Muscle layer of duodenum (tissue), 2 donors: ENCODE measurements around the gene ARVCF.

Experiments
- H3K27ac ChIP-seq: one replicate; pipeline ENCODE4 v1.7.0; 2013; ENCODE audit warnings: mild to moderate bottlenecking, low read length
- H3K27me3 ChIP-seq: one replicate; pipeline ENCODE4 v1.7.0; 2013; ENCODE audit warnings: low read depth, mild to moderate bottlenecking, control low read depth, low read length
- H3K36me3 ChIP-seq, 2 donors: one replicate each; pipeline ENCODE4 v1.7.0; 2013; ENCODE audit warnings: low read length in 2 of 2, control low read depth in 1 of 2, mild to moderate bottlenecking in 1 of 2; ENCODE audit not compliant: insufficient read depth in 2 of 2, control insufficient read depth in 1 of 2
- H3K4me1 ChIP-seq, 2 donors: one replicate each; pipeline ENCODE4 v1.7.0; 2013; ENCODE audit warnings: low read length in 2 of 2, mild to moderate bottlenecking in 2 of 2, control low read depth in 1 of 2, moderate library complexity in 1 of 2; ENCODE audit not compliant: insufficient read depth in 2 of 2, control insufficient read depth in 1 of 2
- H3K4me3 ChIP-seq, 2 donors: one replicate each; pipeline ENCODE4 v1.7.0; 2013; ENCODE audit warnings: low read length in 2 of 2, low read depth in 1 of 2, mild to moderate bottlenecking in 1 of 2
- H3K9me3 ChIP-seq, 2 donors: one replicate each; pipeline ENCODE4 v1.7.0; 2013; ENCODE audit warnings: low read length in 2 of 2, control low read depth in 1 of 2, mild to moderate bottlenecking in 1 of 2; ENCODE audit not compliant: control insufficient read depth in 1 of 2
- donor health status: healthy.

Gene ARVCF

DNA sequence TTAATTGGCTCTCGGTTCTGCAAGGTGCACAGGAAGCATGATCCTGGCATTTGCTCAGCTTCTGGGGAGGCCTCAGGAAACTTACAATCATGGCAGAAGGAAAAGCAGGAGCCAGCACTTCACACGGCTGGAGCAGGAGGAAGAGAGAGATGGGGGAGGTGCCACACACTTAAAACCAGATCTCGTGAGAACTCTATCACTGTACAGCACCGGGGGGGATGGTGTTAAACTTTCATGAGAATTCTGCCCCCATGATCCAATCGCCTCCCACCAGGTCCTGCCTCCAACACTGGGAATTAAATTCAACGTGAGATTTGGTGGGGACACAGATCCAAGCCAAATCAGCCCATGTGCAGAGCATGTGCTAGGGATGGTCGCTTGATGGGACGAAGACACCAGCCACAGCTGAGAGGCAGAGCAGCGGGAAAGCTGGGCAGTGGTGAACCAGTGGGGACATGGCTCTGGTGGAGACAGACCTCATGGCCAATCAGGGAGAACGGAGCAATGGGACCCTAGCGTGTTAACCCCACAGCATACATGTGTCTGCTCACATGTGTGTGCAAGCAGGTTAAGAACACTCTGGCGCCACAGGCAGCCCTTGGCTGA is 10.5 kb upstream of the ARVCF start:
- Histone ChIP-seq H3K27ac (no peak overlapping the region), H3K36me3 (peaks cover 0 to 4% of the 10 kb centered on the region in 2 donors), H3K27me3 (no peaks in the 10 kb centered on the region), H3K9me3 (no peaks in the 10 kb centered on the region), H3K4me1 (peaks cover 4 to 13% of the 10 kb centered on the region in 2 donors), H3K4me3 (no peak overlapping the region)

DNA sequence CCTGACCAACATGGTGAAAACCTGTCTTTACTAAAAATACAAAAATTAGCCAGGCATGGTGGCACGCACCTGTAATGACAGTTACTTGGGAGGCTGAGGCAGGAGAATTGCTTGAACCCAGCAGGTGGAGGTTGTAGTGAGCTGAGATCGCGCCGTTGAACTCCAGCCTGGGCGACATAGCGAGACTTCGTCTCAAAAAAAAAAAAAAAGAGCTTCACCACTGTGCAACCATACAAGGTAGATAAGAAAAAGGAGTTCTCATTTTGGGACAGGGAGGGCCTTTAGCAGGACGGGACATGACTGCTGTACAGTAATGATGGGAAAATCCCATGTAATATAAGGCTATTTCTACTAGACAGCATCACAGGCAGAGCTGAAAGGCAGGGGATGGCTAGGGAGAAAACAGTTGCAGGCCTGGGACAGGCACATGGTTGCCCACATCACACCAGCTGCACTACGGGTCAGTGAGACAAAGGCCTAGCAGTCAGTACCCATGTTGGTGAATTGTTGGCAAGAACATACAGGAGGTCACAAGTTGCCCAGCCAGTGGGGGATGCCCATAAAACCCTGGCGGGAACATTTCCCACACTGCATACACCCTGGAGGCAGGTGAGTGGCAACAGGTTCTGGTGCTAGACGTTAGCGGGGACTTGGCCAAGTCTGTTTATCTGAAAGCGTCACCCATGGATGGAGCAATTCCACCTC is 9.7 kb upstream of the ARVCF start:
- Histone ChIP-seq H3K27ac (no peak overlapping the region), H3K4me1 (peaks cover 9 to 17% of the 10 kb centered on the region in 2 donors), H3K4me3 (no peak overlapping the region), H3K9me3 (no peaks in the 10 kb centered on the region), H3K36me3 (no peaks in the 10 kb centered on the region), H3K27me3 (no peaks in the 10 kb centered on the region)

DNA sequence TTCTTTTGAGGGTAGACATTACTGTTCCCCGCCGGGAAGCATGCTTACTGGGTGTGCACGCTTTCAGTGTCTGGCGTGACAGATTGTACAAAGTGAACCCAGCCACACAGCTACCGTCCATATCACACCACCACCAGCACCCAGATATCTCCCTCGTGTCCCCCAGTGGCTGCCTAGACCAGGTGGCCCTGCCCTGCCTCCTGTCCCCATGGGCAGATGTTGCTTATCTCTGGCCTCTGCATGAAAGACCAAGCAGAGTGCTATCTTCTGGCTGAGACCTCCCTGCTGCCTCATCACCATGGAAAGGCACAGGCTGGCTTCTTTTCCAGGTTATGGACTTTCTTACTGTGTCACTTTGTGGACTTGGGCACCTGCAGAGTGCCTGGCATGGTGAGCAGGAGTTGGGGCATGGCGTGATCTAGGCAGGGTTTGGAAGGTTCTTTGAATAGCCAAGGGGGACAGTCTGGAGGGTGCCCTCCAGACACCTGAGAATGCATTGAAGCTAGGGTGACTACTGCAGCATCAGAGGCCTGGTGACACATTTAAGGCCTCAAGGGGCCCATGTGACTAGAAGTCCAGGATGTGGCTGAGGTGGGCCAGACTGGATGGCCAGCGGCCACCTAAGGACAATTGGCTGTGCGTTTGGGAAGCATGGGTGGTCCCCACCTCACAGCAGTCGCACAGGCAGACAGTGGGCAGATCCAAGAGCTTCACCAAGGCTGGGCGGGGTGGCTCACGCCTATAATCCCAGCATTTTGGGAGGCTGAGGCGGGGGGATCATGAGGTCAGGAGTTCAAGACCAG is 9.0 kb upstream of the ARVCF start:
- Histone ChIP-seq H3K9me3 (no peaks in the 10 kb centered on the region), H3K27ac (no peak overlapping the region), H3K36me3 (no peaks in the 10 kb centered on the region), H3K4me1 (peaks cover 9 to 20% of the 10 kb centered on the region in 2 donors), H3K4me3 (no peak overlapping the region), H3K27me3 (no peaks in the 10 kb centered on the region)

DNA sequence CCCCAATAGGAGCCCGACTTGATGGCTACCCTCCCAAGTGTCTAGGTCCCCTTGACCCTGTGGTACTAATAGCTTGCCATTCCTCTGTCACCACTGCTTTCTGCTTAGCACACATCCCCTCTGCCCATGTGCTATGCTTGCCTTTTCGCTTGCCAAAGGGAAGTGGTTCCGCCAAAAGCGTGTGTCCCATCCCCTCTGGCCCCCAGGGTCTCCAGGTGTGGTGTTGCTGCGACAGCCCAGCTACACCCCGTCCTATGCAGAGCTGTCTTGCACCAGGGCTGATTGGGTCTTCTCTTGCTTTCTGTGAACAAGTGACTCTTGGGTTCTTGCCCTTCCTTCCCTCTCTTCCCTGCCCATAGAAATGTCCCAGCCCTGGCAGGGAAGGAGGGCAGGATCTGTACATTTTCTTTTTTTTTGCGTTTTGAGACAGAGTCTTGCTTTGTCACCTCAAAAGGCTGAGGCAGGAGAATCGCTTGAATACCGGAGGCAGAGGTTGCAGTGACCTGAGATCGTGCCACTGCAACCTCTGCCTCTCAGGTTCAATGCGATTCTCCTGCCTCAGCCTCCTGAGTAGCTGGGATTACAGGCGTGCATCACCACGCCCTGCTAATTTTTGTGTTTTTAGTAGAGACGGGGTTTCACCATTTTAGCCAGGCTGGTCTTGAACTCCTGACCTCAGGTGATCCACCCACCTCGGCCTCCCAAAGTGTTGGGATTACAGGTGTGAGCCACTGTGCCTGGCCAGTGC is 8.2 kb upstream of the ARVCF start:
- no peaks in the 10 kb centered on the region for H3K27me3 ChIP-seq
- no peaks in the 10 kb centered on the region for H3K9me3 ChIP-seq
- H3K4me3 ChIP-seq = no peak overlapping the region
- H3K4me1 ChIP-seq = peaks cover 12 to 24% of the 10 kb centered on the region in 2 donors
- no peaks in the 10 kb centered on the region for H3K36me3 ChIP-seq
- no peak overlapping the region for H3K27ac ChIP-seq

DNA sequence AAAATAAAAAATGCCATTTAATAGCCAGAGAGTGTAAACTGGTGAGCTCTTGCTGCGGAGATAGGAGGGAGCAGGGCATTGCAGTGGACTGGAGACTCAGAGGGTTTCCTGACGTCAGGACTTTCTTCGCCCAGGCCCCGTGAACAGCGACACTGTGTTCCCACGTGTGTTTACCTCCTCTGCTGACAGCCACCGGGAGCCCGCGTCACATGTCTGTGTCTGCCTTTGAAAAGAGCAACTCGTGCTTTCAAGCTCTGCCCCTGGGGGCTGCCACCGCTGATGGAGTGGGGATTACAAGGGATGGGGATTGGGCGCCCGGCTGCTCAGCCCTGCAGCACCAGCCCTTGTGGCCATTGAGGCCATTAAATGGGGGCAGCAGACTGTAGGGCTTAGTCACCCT is 7.6 kb upstream of the ARVCF start:
- no peak overlapping the region for H3K4me3 ChIP-seq
- no peaks in the 10 kb centered on the region for H3K9me3 ChIP-seq
- peaks cover 12 to 24% of the 10 kb centered on the region in 2 donors for H3K4me1 ChIP-seq
- H3K27ac ChIP-seq = no peak overlapping the region
- no peaks in the 10 kb centered on the region for H3K36me3 ChIP-seq
- H3K27me3 ChIP-seq = no peaks in the 10 kb centered on the region

DNA sequence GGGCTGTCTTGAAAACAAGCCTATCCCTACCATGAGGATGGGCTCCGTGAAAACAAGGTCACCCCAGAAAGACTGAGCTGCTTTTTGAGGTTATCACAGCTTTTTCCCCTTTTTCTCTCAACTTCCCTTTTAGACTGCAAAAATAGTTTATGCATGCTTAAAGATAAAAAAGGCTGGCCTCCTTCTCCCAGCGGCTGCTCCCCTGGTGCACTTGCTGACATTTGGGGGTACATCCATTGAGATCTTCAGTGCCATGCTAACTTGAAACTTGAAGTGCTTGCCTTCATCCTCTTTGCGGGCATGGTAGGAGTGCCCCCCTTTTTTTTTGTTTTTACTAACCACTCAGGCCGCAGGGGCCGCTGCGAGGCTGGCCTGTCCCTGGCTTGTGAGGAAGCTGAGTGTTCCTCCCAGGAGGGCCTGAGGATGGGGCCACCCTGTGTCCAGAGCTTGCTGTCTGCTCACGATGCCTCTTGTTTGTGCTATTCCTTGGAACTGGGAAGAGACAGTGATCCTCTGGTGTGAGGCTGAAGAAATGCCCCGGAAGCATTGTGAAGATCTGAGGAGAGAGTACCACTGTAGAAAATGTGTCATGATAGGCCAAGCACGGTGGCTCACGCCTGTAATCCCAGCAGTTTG is 6.5 kb upstream of the ARVCF start:
- H3K27me3 ChIP-seq = no peaks in the 10 kb centered on the region
- peaks cover 12 to 21% of the 10 kb centered on the region in 2 donors for H3K4me1 ChIP-seq
- H3K27ac ChIP-seq = no peak overlapping the region
- no peaks in the 10 kb centered on the region for H3K9me3 ChIP-seq
- H3K36me3 ChIP-seq = no peaks in the 10 kb centered on the region
- peak overlapping the region in 1 of 2 donors; percentile 78 for H3K4me3 ChIP-seq

DNA sequence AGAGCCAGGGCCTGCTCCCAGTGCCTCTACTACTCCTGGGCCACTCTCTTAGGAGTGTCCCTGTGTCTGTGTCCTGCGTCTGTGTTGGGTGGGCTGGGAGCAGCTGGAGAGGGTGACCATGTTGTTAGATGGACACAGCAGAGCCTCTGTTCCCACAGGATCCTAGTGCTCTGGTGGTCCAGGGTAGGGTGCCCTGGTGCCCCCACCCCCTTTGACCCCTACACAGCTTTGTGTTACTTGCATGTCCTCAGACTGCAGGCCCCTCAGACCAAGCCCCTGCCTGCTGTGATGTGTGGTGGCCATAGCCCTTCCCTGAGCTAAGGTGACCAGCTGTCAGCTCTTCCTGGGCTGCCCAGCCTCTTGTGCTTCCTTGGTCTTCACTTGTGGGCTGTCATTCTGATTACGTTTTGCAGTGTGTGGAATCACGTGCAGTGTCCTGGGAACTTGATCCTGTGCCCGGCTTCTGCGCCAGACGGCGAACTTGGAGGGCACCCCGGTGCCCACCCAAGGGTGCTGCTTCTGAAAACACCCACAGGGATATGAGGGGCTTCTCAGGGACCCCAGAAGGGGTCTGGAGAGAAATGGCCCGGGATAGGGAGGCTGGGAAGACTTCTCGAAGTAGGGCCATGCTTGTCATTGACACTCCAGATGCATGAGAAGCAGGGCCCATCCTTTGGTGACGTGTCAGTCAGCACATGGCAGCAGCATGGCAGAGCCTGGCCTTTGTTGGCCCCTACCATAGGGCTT is 5.8 kb upstream of the ARVCF start:
- Histone ChIP-seq H3K4me3 (peak overlapping the region; percentile 78 to 92), H3K27ac (peak overlapping the region; percentile 45), H3K9me3 (no peaks in the 10 kb centered on the region), H3K4me1 (peaks cover 12 to 22% of the 10 kb centered on the region in 2 donors), H3K36me3 (no peaks in the 10 kb centered on the region), H3K27me3 (no peaks in the 10 kb centered on the region)

DNA sequence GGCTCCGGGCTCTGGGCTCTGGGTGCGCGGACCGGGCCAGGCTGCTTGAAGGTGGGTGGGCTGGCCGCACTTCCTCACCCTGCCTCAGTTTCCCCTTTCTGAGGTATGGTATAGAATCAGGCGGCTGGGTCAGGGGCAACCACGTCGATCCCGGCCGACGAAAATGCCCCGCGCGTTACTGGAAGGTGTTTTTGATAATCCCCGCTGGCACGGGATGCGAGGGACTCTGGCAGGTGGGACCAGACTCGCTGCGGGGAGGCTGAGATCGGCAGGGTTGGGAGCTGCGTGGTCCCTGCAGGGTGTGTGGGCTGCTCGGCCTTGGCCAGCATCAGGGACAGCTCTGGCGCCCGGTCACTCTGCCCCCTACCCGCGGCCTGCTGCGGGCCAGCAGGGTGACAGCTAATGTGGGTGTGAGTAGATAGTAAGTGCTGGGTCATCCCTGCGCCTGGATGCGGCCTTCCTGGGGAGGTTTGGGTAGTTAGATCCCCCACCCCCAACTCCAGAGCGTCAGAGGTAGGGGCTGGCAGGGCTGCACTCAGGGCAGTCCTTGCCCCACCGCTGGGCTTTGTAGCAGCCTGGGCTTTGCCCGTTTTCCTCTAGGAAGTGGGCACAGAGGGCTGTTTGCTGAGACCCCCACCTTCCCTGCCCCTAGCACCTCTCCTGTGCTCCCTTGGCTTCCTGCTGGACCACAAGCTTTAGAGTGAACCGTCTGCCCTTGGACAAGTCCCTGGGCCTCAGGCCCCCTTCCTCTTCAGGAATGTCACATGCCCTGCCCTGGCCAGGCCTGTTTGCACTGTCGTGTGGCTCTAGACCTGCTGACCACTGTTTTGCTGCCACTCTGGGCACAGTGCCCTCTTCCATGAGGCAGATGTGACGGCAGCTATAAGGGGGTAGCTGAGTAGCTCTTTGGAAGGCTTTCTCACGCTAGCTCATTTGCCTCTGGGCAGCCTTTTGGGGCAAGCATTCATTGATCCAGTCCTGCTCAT is 4.9 kb upstream of the ARVCF start:
- Histone ChIP-seq H3K4me3 (peak overlapping the region; percentile 78 to 92), H3K27me3 (no peaks in the 10 kb centered on the region), H3K9me3 (no peaks in the 10 kb centered on the region), H3K4me1 (peaks cover 12 to 26% of the 10 kb centered on the region in 2 donors), H3K27ac (peak overlapping the region; percentile 45), H3K36me3 (no peaks in the 10 kb centered on the region)

DNA sequence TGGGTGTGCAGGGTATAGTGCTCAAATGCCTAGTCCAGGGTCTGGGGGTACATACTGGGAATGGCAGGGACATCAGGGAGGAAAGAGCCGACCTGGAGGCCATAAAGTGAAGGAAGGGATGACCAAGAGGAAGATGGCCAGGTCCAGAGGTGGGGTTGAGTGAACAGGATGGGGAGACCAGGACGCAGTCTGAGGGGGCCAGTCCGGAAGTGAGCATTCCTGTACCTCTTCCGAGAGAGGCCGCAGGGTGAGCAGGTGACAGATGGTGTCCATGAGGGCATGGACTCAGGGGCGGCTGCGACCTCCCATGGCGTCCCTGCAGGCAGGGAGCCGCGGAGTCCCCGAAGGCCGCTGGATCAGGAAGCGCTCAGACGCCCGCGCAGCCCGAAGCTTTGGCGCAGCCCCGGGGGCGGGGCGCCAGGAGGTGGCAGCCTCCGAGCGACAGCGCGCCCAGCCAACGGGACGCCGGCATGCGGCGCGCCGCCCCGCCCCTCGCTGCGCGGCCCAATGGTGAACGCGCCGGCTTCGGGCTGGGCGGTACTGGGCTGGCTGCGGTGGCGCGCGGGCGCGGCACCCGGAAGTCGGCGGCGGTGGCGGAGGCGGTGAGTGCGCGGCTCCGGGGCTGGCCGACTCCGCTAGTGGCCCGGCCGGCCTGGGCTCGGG is 4.0 kb upstream of the ARVCF start, which contains the start of gene TANGO2:
Gene TANGO2 (plus strand): TSS at position 578 of the 663 bp plus-strand sequence. CDS start 15,689 bp downstream, outside the sequence.
- peak within 1 kb of the TSS; percentile 60 for H3K27ac ChIP-seq
- H3K4me1 ChIP-seq = peaks cover 12 to 26% of the 10 kb centered on the region in 2 donors
- peak within 1 kb of the TSS; percentile 78 to 92 for H3K4me3 ChIP-seq
- no peaks in the 10 kb centered on the region for H3K27me3 ChIP-seq
- H3K36me3 ChIP-seq = no peaks in the 10 kb centered on the region
- H3K9me3 ChIP-seq = no peaks in the 10 kb centered on the region
